ENCODE measurements around the gene STK24.

DNA sequence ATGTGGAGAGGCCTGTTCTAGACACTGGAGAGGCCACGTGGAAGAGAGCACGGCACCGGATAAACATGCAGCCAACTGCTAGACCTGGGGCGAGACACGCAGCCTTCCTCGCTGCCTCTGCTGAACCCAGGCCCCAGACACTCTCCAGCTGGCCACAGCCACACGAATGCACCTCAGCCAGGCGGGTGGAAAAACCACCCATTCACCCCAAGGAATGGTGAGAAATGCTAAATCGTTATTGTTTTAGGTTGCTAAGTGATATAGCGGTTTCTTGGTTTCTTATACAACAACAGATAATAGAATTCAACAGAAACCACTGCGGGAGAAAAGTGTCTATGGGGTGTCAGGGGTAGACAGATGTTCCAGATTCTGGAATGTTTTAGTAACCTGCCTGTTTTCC is 52.5 kb downstream of the STK24 start:
- TF ChIP-seq CTCF (IDR thresholded peaks at IDR 0.05; ENCODE audit: insufficient read depth, low read length, poor library complexity, severe bottlenecking) = no peak
- TF ChIP-seq EZH2phosphoT487 (conservative IDR thresholded peaks at IDR 0.05; ENCODE audit: low read length) = no peak

Data from SU-DHL-6 (cell line).